Testis (tissue), 2 donors: ENCODE measurements around the gene GNGT2.
"Not testable (repeated sequence)": the region's sequence is repeated elsewhere in the genome, so short reads cannot be mapped to it uniquely, and the experiment has no call there.

Experiments
- CTCF ChIP-seq, 3 experiments: fragments of 450-650 bp in 2 of 3; fragments of 200-600 bp in 1 of 3; sonication (generic) in 1 of 3; IDR thresholded peaks; one replicate each; pipeline ENCODE4 v1.5.1; 2016 to 2019; ENCODE audit warnings: antibody characterized with exemption in 3 of 3, mild to moderate bottlenecking in 2 of 3, moderate library complexity in 1 of 3
- POLR2A ChIP-seq: fragments of 450-650 bp; IDR thresholded peaks from one replicate; pipeline ENCODE4 v1.6.1; 2017; ENCODE audit warnings: antibody characterized with exemption, mild to moderate bottlenecking, moderate library complexity

DNA sequence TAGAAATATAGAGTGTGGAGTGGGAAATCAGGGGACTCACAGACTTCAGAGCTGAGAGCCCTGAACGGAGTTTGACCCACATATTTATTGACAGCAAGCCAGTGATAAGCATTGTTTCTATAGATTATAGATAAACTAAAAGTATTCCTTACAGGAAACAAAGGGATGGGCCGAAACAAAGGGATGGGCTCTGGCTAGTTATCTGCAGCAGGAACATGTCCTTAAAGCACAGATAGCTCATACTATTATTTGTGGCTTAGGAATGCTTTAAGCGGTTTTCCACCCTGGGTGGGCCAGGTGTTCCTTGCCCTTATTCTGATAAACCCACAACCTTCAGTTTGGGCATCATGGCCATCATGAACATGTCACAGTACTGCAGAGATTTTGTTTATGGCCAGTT, 39.7 kb downstream of the GNGT2 start:
- TF ChIP-seq POLR2A; CTCF (IDR thresholded peaks at IDR 0.05): not testable (repeated sequence)
